ENCODE measurements around the gene NFXL1.
A peak's percentile ranks its signal among the peaks of the same experiment; 100 is the strongest.
"Not testable (repeated sequence)": the region's sequence is repeated elsewhere in the genome, so short reads cannot be mapped to it uniquely, and the experiment has no call there.

Gene NFXL1

DNA sequence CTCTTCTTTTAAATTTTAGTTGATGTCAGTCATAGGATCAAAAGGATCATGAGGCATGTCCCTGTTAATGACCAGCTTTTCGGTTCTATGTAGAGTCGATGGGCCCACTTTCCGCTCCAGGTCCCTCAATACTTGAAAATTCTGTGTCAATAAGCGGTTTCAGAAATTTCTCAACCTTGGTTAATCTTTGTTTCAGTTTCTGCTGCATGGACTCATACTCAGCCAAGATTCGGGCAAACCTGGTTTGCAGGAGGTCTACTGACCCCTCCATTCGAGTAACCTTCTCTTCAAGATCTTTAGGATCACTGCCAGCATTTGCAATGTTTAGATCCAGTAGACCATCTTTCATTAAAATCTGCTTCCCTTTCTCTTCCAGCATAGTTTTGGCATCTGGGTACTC lies 22.0 kb upstream of the NFXL1 start:
- no peak overlapping the region for H3K4me3 ChIP-seq (ENCODE audit: low read length)
- TF ChIP-seq CTCF (conservative IDR thresholded peaks at IDR 0.05; ENCODE audit: low read depth, low read length) = no peak
- DNase-seq (ENCODE audit: low read depth) = no peak

GRCh38 chr4:47933840-47934239 lies 19.5 kb upstream of the NFXL1 start:
- TF ChIP-seq CTCF (conservative IDR thresholded peaks at IDR 0.05; ENCODE audit: low read depth, low read length) = peak; percentile 56
- no peak overlapping the region for H3K4me3 ChIP-seq (ENCODE audit: low read length)
- no peak for DNase-seq (ENCODE audit: low read depth)

DNA sequence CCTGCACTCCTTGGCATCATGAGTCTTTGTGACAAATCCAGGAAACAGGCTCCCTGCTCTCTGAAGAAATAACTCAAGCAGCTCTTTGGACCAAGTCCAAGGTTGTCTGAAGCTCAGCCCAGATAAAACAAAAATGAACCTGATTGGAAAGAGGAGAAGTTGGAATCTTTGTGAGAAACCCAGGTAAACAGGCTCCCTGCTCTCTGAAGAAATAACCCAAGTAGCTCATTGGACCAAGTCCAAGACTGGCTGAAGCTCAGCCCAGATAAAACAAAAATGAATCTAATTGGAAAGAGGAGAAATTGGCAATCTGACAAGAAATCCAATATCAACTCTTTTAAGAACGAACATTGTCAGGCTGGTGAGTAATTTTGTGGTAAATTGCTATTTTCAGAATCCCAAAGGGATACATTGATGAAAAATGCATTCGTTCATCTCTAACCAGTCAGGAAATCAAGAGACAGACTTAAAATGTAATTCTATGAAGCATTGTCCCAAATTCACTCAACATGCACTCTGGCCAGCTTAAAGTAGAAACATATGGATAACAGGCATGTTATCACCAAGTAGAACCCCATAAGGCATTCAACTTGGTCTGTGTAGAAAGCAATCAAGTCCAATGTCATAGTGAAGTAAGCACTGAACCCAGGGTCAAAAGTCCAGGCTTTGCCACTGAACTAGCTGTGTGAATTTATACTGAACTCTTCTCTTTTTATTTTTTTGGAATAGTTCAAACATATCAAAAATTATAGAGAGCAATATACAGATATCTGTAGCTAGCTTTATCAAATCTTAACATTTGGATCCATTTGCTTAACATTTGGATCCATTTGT lies 16.8 kb upstream of the NFXL1 start:
- no peak for DNase-seq (ENCODE audit: low read depth)
- H3K4me3 ChIP-seq (ENCODE audit: low read length) = no peak overlapping the region

DNA sequence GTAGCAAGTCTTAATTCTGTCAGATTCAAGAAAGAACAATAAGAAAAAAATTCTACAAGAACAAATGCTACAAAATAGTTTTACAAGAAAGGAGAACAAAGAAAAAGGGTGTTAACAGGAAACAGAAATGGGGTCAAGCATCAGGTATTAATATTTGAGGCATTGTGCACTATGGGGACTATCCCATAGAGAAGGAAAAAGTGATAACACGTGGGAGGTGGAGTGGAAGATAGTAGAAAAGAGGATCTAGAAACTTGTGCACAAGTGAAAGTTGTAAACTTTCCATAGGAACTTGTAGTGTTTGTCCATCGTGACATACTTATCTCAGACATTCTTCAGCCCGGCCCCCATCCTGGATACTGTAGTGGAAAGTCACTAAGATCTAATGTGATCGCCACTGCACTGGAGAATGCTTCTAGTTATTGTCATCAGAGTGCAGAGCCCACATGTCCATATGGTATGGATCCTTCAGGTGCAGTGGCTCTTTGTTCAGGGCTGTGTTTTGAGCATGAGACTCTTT lies 15.4 kb upstream of the NFXL1 start:
- no peak for TF ChIP-seq CTCF (conservative IDR thresholded peaks at IDR 0.05; ENCODE audit: low read depth, low read length)
- no peak for DNase-seq (ENCODE audit: low read depth)
- no peak overlapping the region for H3K4me3 ChIP-seq (ENCODE audit: low read length)

More for the DNA sequence above, 16.8 kb upstream of the NFXL1 start:
- no peak for TF ChIP-seq CTCF (conservative IDR thresholded peaks at IDR 0.05; ENCODE audit: low read depth, low read length)

- peak; percentile 88 for TF ChIP-seq CTCF (conservative IDR thresholded peaks at IDR 0.05; ENCODE audit: low read depth, low read length)
- DNase-seq (ENCODE audit: low read depth) = no peak
- peak overlapping the region; percentile 52 for H3K4me3 ChIP-seq (ENCODE audit: low read length)
Observed at GRCh38 chr4:47926667-47927258, 12.4 kb upstream of the NFXL1 start.

GRCh38 chr4:47923261-47923608 lies 8.9 kb upstream of the NFXL1 start:
- not testable (repeated sequence) for DNase-seq (ENCODE audit: low read depth); H3K4me3 ChIP-seq (ENCODE audit: low read length)

DNA sequence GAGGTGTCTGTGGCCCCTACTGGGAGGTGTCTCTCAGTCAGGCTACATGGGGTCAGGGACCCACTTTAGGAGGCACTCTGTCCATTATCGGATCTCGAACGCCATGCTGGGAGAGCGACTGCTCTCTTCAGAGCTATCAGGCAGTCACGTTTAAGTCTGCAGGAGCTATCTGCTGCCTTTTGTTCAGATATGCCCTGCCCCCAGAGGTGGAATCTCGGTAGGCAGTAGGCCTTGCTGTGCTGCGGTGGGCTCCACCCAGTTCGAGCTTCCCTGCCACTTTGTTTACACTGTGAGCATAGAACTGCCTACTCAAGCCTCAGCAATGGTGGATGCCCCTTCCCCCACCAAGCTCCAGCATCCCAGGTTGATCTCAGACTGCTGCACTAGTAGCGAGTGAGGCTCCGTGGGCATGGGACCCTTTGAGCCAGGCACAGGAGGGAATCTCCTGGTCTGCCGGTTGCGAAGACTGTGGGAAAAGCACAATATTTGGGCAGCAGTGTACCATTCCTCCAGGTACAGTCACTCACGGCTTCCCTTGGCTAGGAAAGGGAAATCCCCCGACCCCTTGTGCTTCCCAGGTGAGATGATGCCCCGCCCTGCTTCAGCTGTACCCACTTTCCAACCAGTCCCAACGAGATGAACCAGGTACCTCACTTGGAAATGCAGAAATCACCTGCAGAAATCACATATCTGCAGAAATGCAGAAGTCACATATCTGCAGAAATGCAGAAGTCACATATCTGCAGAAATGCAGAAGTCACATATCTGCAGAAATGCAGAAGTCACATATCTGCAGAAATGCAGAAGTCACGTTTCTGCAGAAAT lies 8.3 kb upstream of the NFXL1 start:
- not testable (repeated sequence) for DNase-seq (ENCODE audit: low read depth); H3K4me3 ChIP-seq (ENCODE audit: low read length)

DNA sequence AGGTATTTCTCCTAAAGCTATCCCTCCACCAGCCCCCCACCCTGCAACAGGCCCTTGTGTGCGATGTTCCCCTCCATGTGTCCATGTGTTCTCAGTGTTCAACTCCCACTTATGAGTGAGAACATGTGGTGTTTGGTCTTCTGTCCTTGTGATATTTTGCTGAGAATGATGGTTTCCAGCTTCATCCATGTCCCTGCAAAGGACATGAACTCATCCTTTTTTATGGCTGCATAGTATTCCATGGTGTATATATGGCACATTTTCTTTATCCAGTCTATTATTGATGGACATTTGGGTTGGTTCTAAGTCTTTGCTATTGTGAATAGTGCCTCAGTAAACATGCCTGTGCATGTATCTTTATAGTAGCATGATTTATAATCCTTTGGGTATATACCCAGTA lies 2.8 kb upstream of the NFXL1 start:
- H3K4me3 ChIP-seq (ENCODE audit: low read length); DNase-seq (ENCODE audit: low read depth): not testable (repeated sequence)

Measured in retinal pigment epithelial cell (primary cell).